ENCODE results near the gene SLC5A6. TPM values are rescaled to one million over a fixed set of nuclear protein-coding genes. Genes with fewer than 3 reads are reported as not detected.

The SLC5A6 gene
- total RNA-seq, 1 donor from 2014 or later, result 66.7 TPM

DNA sequence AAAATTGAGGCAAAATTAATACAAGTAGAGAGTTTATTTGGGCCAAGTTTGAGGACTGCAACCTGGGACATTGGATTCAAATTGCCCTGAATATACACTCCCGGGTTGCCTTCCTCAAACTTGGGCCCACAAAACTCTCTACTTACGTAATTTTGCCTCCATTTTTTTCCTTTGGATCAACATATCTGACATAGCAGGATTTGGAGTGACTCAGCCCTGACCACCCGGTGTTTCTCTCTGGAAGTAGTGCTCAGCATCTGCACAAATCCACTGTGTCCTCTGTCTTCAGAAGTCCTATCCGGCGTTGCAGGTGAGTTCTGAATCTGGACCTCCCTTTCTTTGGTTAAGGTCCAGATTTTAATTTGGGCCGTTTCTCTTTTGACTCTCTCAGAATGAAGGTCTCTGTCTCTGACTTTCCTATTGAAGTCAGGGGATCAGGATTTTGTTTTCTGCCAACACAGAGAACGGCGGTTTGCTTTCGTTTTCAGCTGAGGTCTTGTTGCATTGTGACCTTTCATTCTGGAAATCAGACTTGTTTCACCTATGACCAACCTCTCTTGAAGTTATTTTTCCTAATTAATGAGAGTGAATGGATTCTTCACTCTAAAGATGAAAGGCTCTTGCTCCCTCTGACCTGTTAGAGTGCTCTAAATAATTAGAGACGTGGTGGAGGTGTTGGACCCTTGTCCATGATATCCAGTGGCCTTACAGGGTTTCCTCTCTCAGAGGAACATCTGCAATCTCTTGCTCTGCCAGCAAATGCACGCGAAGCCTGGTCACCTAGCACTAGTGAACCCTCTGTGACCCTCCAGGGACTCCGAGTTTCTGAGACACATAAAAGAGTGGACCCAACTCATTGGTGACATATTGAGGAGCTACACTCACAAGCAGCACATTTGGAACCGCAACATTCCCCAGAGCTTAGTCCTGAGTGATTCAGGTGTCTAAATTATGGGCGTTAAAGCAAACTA lies 49.6 kb downstream of the SLC5A6 start:
- Mint-ChIP-seq H3K27me3 (peaks cover 3% of the 10 kb centered on the region), H3K9me3 (ENCODE audit: low read depth) (no peaks in the 10 kb centered on the region), H3K4me3 (ENCODE audit: low read depth) (no peak overlapping the region), H3K36me3 (ENCODE audit: insufficient read depth) (no peaks in the 10 kb centered on the region), H3K27ac (no peak overlapping the region), H3K4me1 (ENCODE audit: low read depth) (peaks cover 7% of the 10 kb centered on the region)
- TF ChIP-seq, protein P1, sequence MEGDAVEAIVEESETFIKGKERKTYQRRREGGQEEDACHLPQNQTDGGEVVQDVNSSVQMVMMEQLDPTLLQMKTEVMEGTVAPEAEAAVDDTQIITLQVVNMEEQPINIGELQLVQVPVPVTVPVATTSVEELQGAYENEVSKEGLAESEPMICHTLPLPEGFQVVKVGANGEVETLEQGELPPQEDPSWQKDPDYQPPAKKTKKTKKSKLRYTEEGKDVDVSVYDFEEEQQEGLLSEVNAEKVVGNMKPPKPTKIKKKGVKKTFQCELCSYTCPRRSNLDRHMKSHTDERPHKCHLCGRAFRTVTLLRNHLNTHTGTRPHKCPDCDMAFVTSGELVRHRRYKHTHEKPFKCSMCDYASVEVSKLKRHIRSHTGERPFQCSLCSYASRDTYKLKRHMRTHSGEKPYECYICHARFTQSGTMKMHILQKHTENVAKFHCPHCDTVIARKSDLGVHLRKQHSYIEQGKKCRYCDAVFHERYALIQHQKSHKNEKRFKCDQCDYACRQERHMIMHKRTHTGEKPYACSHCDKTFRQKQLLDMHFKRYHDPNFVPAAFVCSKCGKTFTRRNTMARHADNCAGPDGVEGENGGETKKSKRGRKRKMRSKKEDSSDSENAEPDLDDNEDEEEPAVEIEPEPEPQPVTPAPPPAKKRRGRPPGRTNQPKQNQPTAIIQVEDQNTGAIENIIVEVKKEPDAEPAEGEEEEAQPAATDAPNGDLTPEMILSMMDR (IDR thresholded peaks at IDR 0.05; ENCODE audit: unreplicated experiment), result no peak
- DNase-seq (ENCODE audit: low spot score, unreplicated experiment), result no peak

DNA sequence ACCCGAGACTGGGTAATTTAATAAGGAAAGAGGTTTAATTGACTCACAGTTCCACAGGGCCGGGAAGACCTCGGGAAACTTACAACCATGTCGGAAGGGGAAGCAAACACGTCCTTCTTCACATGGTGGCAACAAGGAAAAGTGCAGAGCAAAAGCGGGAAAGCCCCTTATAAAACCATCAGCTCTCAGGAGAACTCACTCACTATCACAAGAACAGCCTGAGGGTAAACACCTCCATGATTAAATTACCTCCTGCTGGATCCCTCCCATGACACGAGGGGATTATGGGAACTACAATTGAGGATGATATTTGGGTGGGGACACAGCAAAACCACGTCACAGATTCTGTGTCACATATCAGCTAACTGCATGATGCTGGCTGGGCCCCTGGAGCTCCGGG lies 51.9 kb downstream of the SLC5A6 start:
- Mint-ChIP-seq H3K27ac (no peak overlapping the region), H3K27me3 (peaks cover 3% of the 10 kb centered on the region)
- TF ChIP-seq, protein P1 (IDR thresholded peaks at IDR 0.05; ENCODE audit: unreplicated experiment), result no peak

DNA sequence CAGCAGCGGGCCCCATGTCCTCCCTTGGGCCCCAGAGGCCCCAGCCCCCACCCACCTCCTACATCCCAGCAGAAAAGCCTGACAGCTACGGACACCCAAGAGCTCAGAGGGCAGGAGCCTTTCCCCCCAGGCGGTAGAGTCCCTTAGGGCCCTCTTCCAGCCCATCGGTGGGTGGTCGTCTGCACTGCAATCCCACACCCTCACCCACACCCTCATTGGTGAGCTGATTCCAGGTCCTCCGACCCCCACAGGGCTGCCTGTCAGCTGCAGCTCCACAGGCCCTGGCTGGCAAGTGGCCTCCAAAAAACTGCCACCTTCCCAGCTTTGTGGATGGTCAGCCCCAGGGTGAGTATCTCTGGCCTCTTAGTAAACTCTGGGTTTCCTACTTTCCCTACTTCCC lies 52.8 kb downstream of the SLC5A6 start:
- Mint-ChIP-seq H3K9me3 (ENCODE audit: low read depth) (no peaks in the 10 kb centered on the region), H3K27me3 (peaks cover 3% of the 10 kb centered on the region), H3K36me3 (ENCODE audit: insufficient read depth) (no peaks in the 10 kb centered on the region), H3K27ac (no peak overlapping the region), H3K4me3 (ENCODE audit: low read depth) (no peak overlapping the region), H3K4me1 (ENCODE audit: low read depth) (peaks cover 4% of the 10 kb centered on the region)
- TF ChIP-seq, protein P1 (IDR thresholded peaks at IDR 0.05; ENCODE audit: unreplicated experiment), result no peak
- no peak for DNase-seq (ENCODE audit: low spot score, unreplicated experiment)

More for the DNA sequence above, 51.9 kb downstream of the SLC5A6 start:
- DNase-seq (ENCODE audit: low spot score, unreplicated experiment), result no peak
- Mint-ChIP-seq H3K9me3 (ENCODE audit: low read depth) (no peaks in the 10 kb centered on the region), H3K36me3 (ENCODE audit: insufficient read depth) (no peaks in the 10 kb centered on the region), H3K4me1 (ENCODE audit: low read depth) (peaks cover 4% of the 10 kb centered on the region), H3K4me3 (ENCODE audit: low read depth) (no peak overlapping the region)

DNA sequence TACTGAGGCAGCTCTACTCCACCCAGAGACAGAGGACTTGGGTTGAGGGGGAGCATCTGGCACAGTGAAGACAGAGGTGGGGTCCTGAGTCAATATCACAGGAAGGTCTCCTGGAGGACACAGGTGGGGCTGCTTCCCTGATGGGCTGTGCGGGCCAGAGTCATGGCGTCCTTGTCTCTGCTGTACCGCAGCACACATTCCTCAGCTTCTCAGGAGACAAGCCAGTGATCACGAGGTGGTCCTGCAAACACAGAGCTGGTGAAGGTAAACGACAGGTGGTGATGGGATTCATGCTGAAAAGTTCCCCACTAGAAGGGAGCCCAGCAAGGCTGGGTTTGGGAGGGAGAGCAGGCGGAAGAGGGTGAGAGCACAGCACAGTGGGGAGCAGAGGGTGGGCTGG lies 53.6 kb downstream of the SLC5A6 start:
- TF ChIP-seq, protein P1 (IDR thresholded peaks at IDR 0.05; ENCODE audit: unreplicated experiment), result no peak
- peak overlapping the region; percentile 69 for H3K27ac Mint-ChIP-seq
- no peak for DNase-seq (ENCODE audit: low spot score, unreplicated experiment)
- no peaks in the 10 kb centered on the region for H3K9me3 Mint-ChIP-seq (ENCODE audit: low read depth)
- H3K4me1 Mint-ChIP-seq (ENCODE audit: low read depth), result peaks cover 4% of the 10 kb centered on the region
- H3K36me3 Mint-ChIP-seq (ENCODE audit: insufficient read depth), result no peaks in the 10 kb centered on the region
- peaks cover 3% of the 10 kb centered on the region for H3K27me3 Mint-ChIP-seq
- H3K4me3 Mint-ChIP-seq (ENCODE audit: low read depth), result no peak overlapping the region

DNA sequence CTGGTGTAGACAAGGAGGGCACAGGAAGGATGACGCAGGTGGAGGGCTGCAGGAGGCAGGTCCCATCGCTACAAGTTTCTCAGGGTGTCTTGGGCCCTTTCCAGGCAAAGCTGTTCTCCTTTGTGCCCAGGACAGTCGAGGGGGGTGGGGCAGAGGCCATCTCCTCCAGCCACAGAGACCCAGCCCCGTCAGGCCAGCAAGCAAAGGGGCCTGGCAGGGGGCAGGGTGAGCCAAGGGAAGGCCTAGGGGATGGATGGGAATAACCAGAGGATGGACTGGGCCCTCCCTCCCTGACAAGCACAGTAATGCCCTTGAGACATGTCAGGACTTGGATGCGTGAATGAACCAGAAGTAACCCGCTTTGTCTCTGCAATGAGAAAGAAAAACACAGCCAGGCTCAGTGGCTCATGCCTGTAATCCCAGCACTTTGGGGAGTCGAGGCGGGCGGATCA lies 57.0 kb downstream of the SLC5A6 start:
- no peak overlapping the region for H3K27ac Mint-ChIP-seq
- peaks cover 4% of the 10 kb centered on the region for H3K4me1 Mint-ChIP-seq (ENCODE audit: low read depth)
- TF ChIP-seq, protein P1 (IDR thresholded peaks at IDR 0.05; ENCODE audit: unreplicated experiment), result no peak
- no peak for DNase-seq (ENCODE audit: low spot score, unreplicated experiment)
- H3K9me3 Mint-ChIP-seq (ENCODE audit: low read depth), result no peaks in the 10 kb centered on the region
- H3K4me3 Mint-ChIP-seq (ENCODE audit: low read depth), result no peak overlapping the region
- peaks cover 3% of the 10 kb centered on the region for H3K27me3 Mint-ChIP-seq
- H3K36me3 Mint-ChIP-seq (ENCODE audit: insufficient read depth), result no peaks in the 10 kb centered on the region
